GM10847 (cell line): Measurements from ENCODE around the gene TRAF3IP1.

ENCODE experiments used
- POLR2A ChIP-seq: IDR thresholded peaks from 2 replicates; pipeline ENCODE4 v1.6.1; 2011; ENCODE audit not compliant: insufficient read length; ENCODE audit errors: extremely low read depth

TRAF3IP1 gene

GRCh38 chr2:238325694-238326093 lies 5.4 kb downstream of the TRAF3IP1 start:
- no peak for TF ChIP-seq POLR2A

GRCh38 chr2:238326801-238327365 lies 6.6 kb downstream of the TRAF3IP1 start:
- no peak for TF ChIP-seq POLR2A

GRCh38 chr2:238327751-238328150 lies 7.4 kb downstream of the TRAF3IP1 start:
- no peak for TF ChIP-seq POLR2A

- no peak for TF ChIP-seq POLR2A
These were observed 10.1 kb downstream of the TRAF3IP1 start for GRCh38 chr2:238330391-238330790.

- no peak for TF ChIP-seq POLR2A
These were observed 11.6 kb downstream of the TRAF3IP1 start for GRCh38 chr2:238331916-238332315.

- TF ChIP-seq POLR2A = no peak
These were observed 14.6 kb downstream of the TRAF3IP1 start for GRCh38 chr2:238334885-238335284.

GRCh38 chr2:238336151-238336550 lies 15.8 kb downstream of the TRAF3IP1 start:
- TF ChIP-seq POLR2A = no peak

- TF ChIP-seq POLR2A = no peak
These were observed 16.6 kb downstream of the TRAF3IP1 start for GRCh38 chr2:238336793-238337444.

GRCh38 chr2:238337846-238338245 lies 17.5 kb downstream of the TRAF3IP1 start:
- no peak for TF ChIP-seq POLR2A

- no peak for TF ChIP-seq POLR2A
These were observed 18.5 kb downstream of the TRAF3IP1 start for GRCh38 chr2:238338710-238339394.

- no peak for TF ChIP-seq POLR2A
These were observed 19.1 kb downstream of the TRAF3IP1 start for GRCh38 chr2:238339395-238339780.

GRCh38 chr2:238339814-238340213 lies 19.5 kb downstream of the TRAF3IP1 start:
- no peak for TF ChIP-seq POLR2A

GRCh38 chr2:238341536-238341935 lies 21.2 kb downstream of the TRAF3IP1 start:
- no peak for TF ChIP-seq POLR2A

- TF ChIP-seq POLR2A = no peak
These were observed 23.7 kb downstream of the TRAF3IP1 start for GRCh38 chr2:238344035-238344434.

- no peak for TF ChIP-seq POLR2A
These were observed 24.2 kb downstream of the TRAF3IP1 start for GRCh38 chr2:238344517-238344916.

GRCh38 chr2:238345297-238345968 lies 25.1 kb downstream of the TRAF3IP1 start:
- no peak for TF ChIP-seq POLR2A
